Activated CD4-positive, alpha-beta T cell treated with anti-CD3 and anti-CD28 coated beads, Interleukin-10, Interleukin-2, amounts not matched to agents 100 ng/mL and 50 ng/mL, durations not matched to agents 16 hours and 8 hours (primary cell): Measurements from ENCODE around the gene SPATA3.
"Not testable (repeated sequence)": the region's sequence is repeated elsewhere in the genome, so short reads cannot be mapped to it uniquely, and the experiment has no call there.

Experiments
- DNase-seq: peaks from one replicate; pipeline ENCODE4 v3.0.0-alpha.2; 2020

Gene SPATA3

GRCh38 chr2:230999477-230999876 lies 3.6 kb downstream of the SPATA3 start:
- no peak for DNase-seq

GRCh38 chr2:231000211-231000904 lies 4.4 kb downstream of the SPATA3 start:
- no peak for DNase-seq

- DNase-seq, result no peak
These were observed 5.1 kb downstream of the SPATA3 start for GRCh38 chr2:231001036-231001435.

GRCh38 chr2:231001921-231002320 lies 6.0 kb downstream of the SPATA3 start:
- DNase-seq, result no peak

GRCh38 chr2:231002641-231003040 lies 6.7 kb downstream of the SPATA3 start:
- no peak for DNase-seq

- DNase-seq, result no peak
These were observed 7.3 kb downstream of the SPATA3 start for GRCh38 chr2:231003186-231003585.

- not testable (repeated sequence) for DNase-seq
These were observed 9.0 kb downstream of the SPATA3 start for GRCh38 chr2:231004930-231005329.

- no peak for DNase-seq
These were observed 11.6 kb downstream of the SPATA3 start for GRCh38 chr2:231007286-231008098.

GRCh38 chr2:231008131-231008530 lies 12.2 kb downstream of the SPATA3 start:
- DNase-seq, result no peak

GRCh38 chr2:231009236-231009919 lies 13.5 kb downstream of the SPATA3 start:
- no peak for DNase-seq

- DNase-seq, result no peak
These were observed 14.3 kb downstream of the SPATA3 start for GRCh38 chr2:231010201-231010730.

- no peak for DNase-seq
These were observed 15.6 kb downstream of the SPATA3 start for GRCh38 chr2:231011526-231011925.

- DNase-seq, result no peak
These were observed 16.5 kb downstream of the SPATA3 start for GRCh38 chr2:231012463-231012862.

GRCh38 chr2:231013820-231014219 lies 17.9 kb downstream of the SPATA3 start:
- no peak for DNase-seq

- no peak for DNase-seq
These were observed 19.6 kb downstream of the SPATA3 start for GRCh38 chr2:231015478-231015877.

- no peak for DNase-seq
These were observed 20.0 kb downstream of the SPATA3 start for GRCh38 chr2:231015926-231016325.

- no peak for DNase-seq
These were observed 20.8 kb downstream of the SPATA3 start for GRCh38 chr2:231016566-231017230.

GRCh38 chr2:231017231-231017598 lies 21.3 kb downstream of the SPATA3 start:
- no peak for DNase-seq

- no peak for DNase-seq
These were observed 22.3 kb downstream of the SPATA3 start for GRCh38 chr2:231018184-231018583.

- not testable (repeated sequence) for DNase-seq
These were observed 29.1 kb downstream of the SPATA3 start for GRCh38 chr2:231025059-231025458.

GRCh38 chr2:231028889-231029288 lies 33.0 kb downstream of the SPATA3 start:
- DNase-seq, result no peak

- no peak for DNase-seq
These were observed 33.6 kb downstream of the SPATA3 start for GRCh38 chr2:231029563-231029962.

GRCh38 chr2:231030725-231031124 lies 34.8 kb downstream of the SPATA3 start:
- DNase-seq, result no peak
